NB4 (cell line): ENCODE results near the gene C9orf72.

ENCODE experiments used
- MAX ChIP-seq: IDR thresholded peaks from 2 replicates; pipeline ENCODE4 v1.6.1; 2011; ENCODE audit warnings: low read depth, low read length
- MYC ChIP-seq: IDR thresholded peaks from 2 replicates; pipeline ENCODE4 v1.6.1; 2011; ENCODE audit warnings: low read depth, low read length
- POLR2A ChIP-seq: IDR thresholded peaks from 2 replicates; pipeline ENCODE4 v1.6.1; 2011; ENCODE audit warnings: mild to moderate bottlenecking; ENCODE audit not compliant: insufficient read length; ENCODE audit errors: extremely low read depth
- TF ChIP-seq, protein P1 (sequence below): IDR thresholded peaks from one replicate; pipeline ENCODE4 v1.5.1; 2012; ENCODE audit warnings: low read depth, low read length

DNA sequence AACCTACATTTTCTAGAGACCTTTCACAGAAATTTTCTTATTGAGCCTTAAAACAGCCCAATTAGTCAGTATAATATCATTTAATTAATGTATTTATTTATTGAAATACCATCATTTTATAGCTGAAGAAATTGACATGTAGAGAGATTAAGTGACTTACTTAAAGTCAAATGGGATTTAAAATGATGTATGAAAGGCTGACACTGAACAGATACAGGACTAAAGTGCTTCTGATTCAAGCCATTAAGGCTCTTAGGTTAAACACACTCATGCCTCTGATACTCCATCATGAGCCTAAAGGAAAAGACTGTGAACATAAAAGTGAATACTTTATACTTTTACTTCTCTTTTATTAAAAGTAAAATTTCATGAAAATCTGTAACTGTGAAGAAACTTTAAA, 12.8 kb downstream of the C9orf72 start:
- TF ChIP-seq, protein P1, sequence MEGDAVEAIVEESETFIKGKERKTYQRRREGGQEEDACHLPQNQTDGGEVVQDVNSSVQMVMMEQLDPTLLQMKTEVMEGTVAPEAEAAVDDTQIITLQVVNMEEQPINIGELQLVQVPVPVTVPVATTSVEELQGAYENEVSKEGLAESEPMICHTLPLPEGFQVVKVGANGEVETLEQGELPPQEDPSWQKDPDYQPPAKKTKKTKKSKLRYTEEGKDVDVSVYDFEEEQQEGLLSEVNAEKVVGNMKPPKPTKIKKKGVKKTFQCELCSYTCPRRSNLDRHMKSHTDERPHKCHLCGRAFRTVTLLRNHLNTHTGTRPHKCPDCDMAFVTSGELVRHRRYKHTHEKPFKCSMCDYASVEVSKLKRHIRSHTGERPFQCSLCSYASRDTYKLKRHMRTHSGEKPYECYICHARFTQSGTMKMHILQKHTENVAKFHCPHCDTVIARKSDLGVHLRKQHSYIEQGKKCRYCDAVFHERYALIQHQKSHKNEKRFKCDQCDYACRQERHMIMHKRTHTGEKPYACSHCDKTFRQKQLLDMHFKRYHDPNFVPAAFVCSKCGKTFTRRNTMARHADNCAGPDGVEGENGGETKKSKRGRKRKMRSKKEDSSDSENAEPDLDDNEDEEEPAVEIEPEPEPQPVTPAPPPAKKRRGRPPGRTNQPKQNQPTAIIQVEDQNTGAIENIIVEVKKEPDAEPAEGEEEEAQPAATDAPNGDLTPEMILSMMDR = no peak
- TF ChIP-seq MAX (no peak), MYC (no peak), POLR2A (no peak)
